H1 (cell line): ENCODE measurements around the gene TSEN2. TPM values are rescaled to one million over a fixed set of nuclear protein-coding genes. Genes with fewer than 3 reads are reported as not detected.
A peak's percentile ranks its signal among the peaks of the same experiment; 100 is the strongest.

Experiments used
- CTCF ChIA-PET: fragments of 300-600 bp; sonication (Branson Sonifier 250); formaldehyde crosslinking; loops from one replicate; lab custom pipeline; 2021; ENCODE audit not compliant: partially characterized antibody; lab: Charles Lee
- POLR2A ChIA-PET: fragments of 300-600 bp; sonication (Branson Sonifier 250); formaldehyde crosslinking; loops from one replicate; lab custom pipeline; 2021; ENCODE audit warnings: inconsistent platforms; ENCODE audit not compliant: partially characterized antibody; lab: Charles Lee
- DNase-seq, 2 experiments: peaks; one replicate each; pipeline versions ENCODE4 v3.0.0 to v3.0.0-alpha.2; 2010 to 2022; ENCODE audit warnings: low spot score in 2 of 2, low read depth in 1 of 2, mixed read lengths in 1 of 2
- FAIRE-seq: peaks from 2 replicates; lab custom pipeline; 2011; peaks lifted over from hg19 to GRCh38; lab: Jason Lieb, UNC
- H2AFZ ChIP-seq: 2 replicates; pipeline ENCODE4 v1.8.1; 2012; ENCODE audit warnings: low read length, inconsistent platforms
- H2AK5ac ChIP-seq: 2 replicates; pipeline ENCODE4 v1.6.1; 2013; ENCODE audit warnings: low read depth, low read length
- H2BK120ac ChIP-seq: replicated peaks from 2 replicates; pipeline ENCODE3; 2013; ENCODE audit warnings: low read depth, low read length, inconsistent platforms
- H2BK12ac ChIP-seq: 2 replicates; pipeline ENCODE4 v1.6.1; 2013; ENCODE audit warnings: low read depth, low read length
- H2BK15ac ChIP-seq: 2 replicates; pipeline ENCODE4 v1.6.1; 2013; ENCODE audit warnings: low read length
- H2BK20ac ChIP-seq: 2 replicates; pipeline ENCODE4 v1.6.1; 2013; ENCODE audit warnings: low read length
- H2BK5ac ChIP-seq: 2 replicates; pipeline ENCODE4 v1.6.1; 2013; ENCODE audit warnings: low read depth, low read length
- H3K14ac ChIP-seq: 2 replicates; pipeline ENCODE4 v1.6.1; 2013; ENCODE audit warnings: inconsistent platforms; ENCODE audit not compliant: insufficient read length
- H3K18ac ChIP-seq: 2 replicates; pipeline ENCODE4 v1.6.1; 2013; ENCODE audit warnings: low read length; ENCODE audit errors: extremely low read depth
- H3K23ac ChIP-seq: 2 replicates; pipeline ENCODE4 v1.6.1; 2013; ENCODE audit warnings: inconsistent platforms; ENCODE audit not compliant: insufficient read length
- H3K23me2 ChIP-seq: 2 replicates; pipeline ENCODE4 v1.6.1; 2013; ENCODE audit warnings: low read depth, low read length
- H3K27ac ChIP-seq: 2 replicates; pipeline ENCODE4 v1.6.1; 2011; ENCODE audit warnings: low read depth, low read length, inconsistent platforms
- H3K27me3 ChIP-seq, 4 experiments: replicated peaks in 1 of 4; 1 replicate in 1 of 4; 2 replicates in 3 of 4; pipeline versions ENCODE4 v1.6.1 to v1.8.1; 2011 to 2013; ENCODE audit warnings: low read length in 3 of 4, mild to moderate bottlenecking in 3 of 4, inconsistent platforms in 2 of 4, mixed read lengths in 2 of 4, moderate library complexity in 1 of 4; ENCODE audit not compliant: control insufficient read depth in 3 of 4, insufficient read depth in 3 of 4; ENCODE audit errors: extremely low read depth in 1 of 4
- H3K36me3 ChIP-seq, 4 experiments: 2 replicates each; pipeline versions ENCODE4 v1.6.1 to v1.8.1; 2011 to 2013; ENCODE audit warnings: mild to moderate bottlenecking in 4 of 4, low read length in 3 of 4, moderate library complexity in 2 of 4, control low read depth in 1 of 4, inconsistent platforms in 1 of 4; ENCODE audit not compliant: insufficient read depth in 4 of 4, control insufficient read depth in 2 of 4
- H3K4ac ChIP-seq: replicated peaks from 2 replicates; pipeline ENCODE3; 2013; ENCODE audit warnings: low read length, low read depth, mixed read lengths, inconsistent platforms; ENCODE audit not compliant: insufficient read length
- H3K4me1 ChIP-seq, 4 experiments: replicated peaks in 1 of 4; 1 replicate in 1 of 4; 2 replicates in 3 of 4; pipeline versions ENCODE4 v1.6.1 to v1.8.1; 2011 to 2013; ENCODE audit warnings: low read length in 3 of 4, inconsistent platforms in 2 of 4, mixed read lengths in 1 of 4; ENCODE audit not compliant: insufficient read depth in 4 of 4, control insufficient read depth in 3 of 4
- H3K4me2 ChIP-seq, 2 experiments: 2 replicates each; pipeline versions ENCODE4 v1.6.1 to v1.8.1; 2011 to 2013; ENCODE audit warnings: low read depth in 2 of 2, low read length in 2 of 2, control low read depth in 1 of 2, inconsistent platforms in 1 of 2, mild to moderate bottlenecking in 1 of 2; ENCODE audit not compliant: insufficient read depth in 1 of 2
- H3K4me3 ChIP-seq, 4 experiments: fragments of 200-600, 300-600 bp in 1 of 4; sonication (generic), shearing (Covaris generic), sonication (Bioruptor Twin) in 1 of 4; 2 replicates each; pipeline versions ENCODE4 v1.5.1 to v1.8.1; 2011 to 2016; ENCODE audit warnings: low read length in 4 of 4, low read depth in 3 of 4, control low read depth in 2 of 4, inconsistent platforms in 2 of 4, mild to moderate bottlenecking in 2 of 4, mixed read lengths in 1 of 4, moderate library complexity in 1 of 4; ENCODE audit not compliant: insufficient read depth in 2 of 4; ENCODE audit errors: extremely low read depth in 1 of 4
- H3K56ac ChIP-seq: replicated peaks from 2 replicates; pipeline ENCODE3; 2013; ENCODE audit warnings: low read depth, mild to moderate bottlenecking, mixed read lengths, low read length, inconsistent platforms; ENCODE audit not compliant: insufficient read length
- H3K79me1 ChIP-seq: 2 replicates; pipeline ENCODE4 v1.6.1; 2013; ENCODE audit warnings: low read depth, low read length, control low read depth
- H3K79me2 ChIP-seq, 2 experiments: 2 replicates each; pipeline versions ENCODE4 v1.6.1 to v1.8.1; 2012 to 2013; ENCODE audit warnings: low read length in 2 of 2, mild to moderate bottlenecking in 2 of 2, inconsistent platforms in 1 of 2; ENCODE audit not compliant: insufficient read depth in 2 of 2, control insufficient read depth in 1 of 2
- H3K9ac ChIP-seq, 4 experiments: replicated peaks in 1 of 4; 1 replicate in 1 of 4; 2 replicates in 3 of 4; pipeline versions ENCODE4 v1.6.1 to v1.8.1; 2011 to 2013; ENCODE audit warnings: low read depth in 3 of 4, low read length in 3 of 4, control low read depth in 2 of 4, mild to moderate bottlenecking in 2 of 4, moderate library complexity in 2 of 4, inconsistent platforms in 1 of 4; ENCODE audit errors: extremely low read depth in 1 of 4
- H3K9me3 ChIP-seq, 2 experiments: 2 replicates each; pipeline versions ENCODE4 v1.6.1 to v1.8.1; 2012 to 2013; ENCODE audit warnings: mild to moderate bottlenecking in 2 of 2, moderate library complexity in 2 of 2, control low read depth in 1 of 2, inconsistent platforms in 1 of 2, low read depth in 1 of 2, low read length in 1 of 2, mixed read lengths in 1 of 2; ENCODE audit not compliant: insufficient read depth in 2 of 2
- H4K20me1 ChIP-seq, 2 experiments: replicated peaks in 1 of 2; 2 replicates each; pipeline versions ENCODE3 to v1.8.1; 2011 to 2013; ENCODE audit warnings: inconsistent platforms in 2 of 2, low read length in 2 of 2, mild to moderate bottlenecking in 1 of 2; ENCODE audit not compliant: insufficient read depth in 2 of 2, control insufficient read depth in 1 of 2
- H4K5ac ChIP-seq: 2 replicates; pipeline ENCODE4 v1.6.1; 2013; ENCODE audit warnings: low read length, low read depth, mixed read lengths, inconsistent platforms; ENCODE audit not compliant: insufficient read length
- H4K8ac ChIP-seq: 2 replicates; pipeline ENCODE4 v1.8.0; 2013; ENCODE audit warnings: mild to moderate bottlenecking, moderate library complexity, low read length, inconsistent platforms; ENCODE audit not compliant: insufficient read depth; ENCODE audit errors: extremely low read depth
- H4K91ac ChIP-seq: replicated peaks from 2 replicates; pipeline ENCODE3; 2013; ENCODE audit warnings: low read length, mixed read lengths, inconsistent platforms; ENCODE audit not compliant: insufficient read length
- CBX8 ChIP-seq: fragments of 300-800, 300-1000 bp; sonication (generic); IDR thresholded peaks from 2 replicates; pipeline ENCODE4 v1.7.1; 2016; ENCODE audit warnings: low read depth, low read length, borderline replicate concordance
- POU5F1 ChIP-seq: IDR thresholded peaks from 2 replicates; pipeline ENCODE4 v1.6.1; 2011; ENCODE audit warnings: low read depth, mild to moderate bottlenecking, low read length, moderate library complexity
- RFX5 ChIP-seq: IDR thresholded peaks from 2 replicates; pipeline ENCODE4 v1.6.1; 2011; ENCODE audit warnings: low read depth, low read length, improper control_type of control experiment, borderline replicate concordance
- SP1 ChIP-seq: IDR thresholded peaks from 2 replicates; pipeline ENCODE4 v1.6.1; 2011; ENCODE audit warnings: low read depth, low read length
- WGBS, 2 experiments: shearing (Covaris generic) in 1 of 2; methylation state at CpG; one replicate each; pipeline versions ENCODE4 v1.1.6 to v1.1.7; 2013 to 2015; ENCODE audit warnings: low lambda C conversion rate in 2 of 2, mixed read lengths in 2 of 2, inconsistent platforms in 1 of 2, low coverage in 1 of 2, missing lambda C conversion rate in 1 of 2; ENCODE audit not compliant: insufficient replicate concordance in 2 of 2, insufficient coverage in 1 of 2, insufficient read length in 1 of 2; ENCODE audit errors: extremely low coverage in 1 of 2, missing lambda C conversion rate in 1 of 2; 5-methylcytosine and 5-hydroxymethylcytosine counted together
- polyA plus RNA-seq, 7 experiments: library from polyadenylated mRNA; depleted of rRNA in 3 of 7; stranded (reverse) in 5 of 7; unstranded in 2 of 7; fragments of >200 nt in 5 of 7; fragments of 200-250 nt in 2 of 7; gene quantifications; 1 replicate in 5 of 7; 2 replicates in 1 of 7; 4 replicates in 1 of 7; pipeline versions ENCODE4 v1.2.1 to v1.2.3, GENCODE V29; 2011 to 2013; ENCODE audit warnings: missing spikeins in 2 of 7, mixed read lengths in 2 of 7
- total RNA-seq: library from RNA; stranded (reverse); fragmentation: NEBNext Ultra II Directional; extraction: Animal tissue kit (Norgen Biotek cat#: 25700); gene quantifications from 2 replicates; pipeline ENCODE4 v1.2.1, GENCODE V29; 2021
- TF ChIP-seq, protein P1 (sequence below): IDR thresholded peaks from 2 replicates; pipeline ENCODE4 v1.6.1; 2011; ENCODE audit warnings: low read length, improper control_type of control experiment
- TF ChIP-seq, protein P2 (sequence below): IDR thresholded peaks from 2 replicates; pipeline ENCODE4 v1.6.1; 2012; ENCODE audit warnings: low read length, inconsistent platforms

The TSEN2 gene
- total and polyA plus RNA-seq, 2 of the 8 experiments (the other 6 are each of a cell fraction or from before 2014, with no cell fraction given), result 16.1 to 22.4 TPM

DNA sequence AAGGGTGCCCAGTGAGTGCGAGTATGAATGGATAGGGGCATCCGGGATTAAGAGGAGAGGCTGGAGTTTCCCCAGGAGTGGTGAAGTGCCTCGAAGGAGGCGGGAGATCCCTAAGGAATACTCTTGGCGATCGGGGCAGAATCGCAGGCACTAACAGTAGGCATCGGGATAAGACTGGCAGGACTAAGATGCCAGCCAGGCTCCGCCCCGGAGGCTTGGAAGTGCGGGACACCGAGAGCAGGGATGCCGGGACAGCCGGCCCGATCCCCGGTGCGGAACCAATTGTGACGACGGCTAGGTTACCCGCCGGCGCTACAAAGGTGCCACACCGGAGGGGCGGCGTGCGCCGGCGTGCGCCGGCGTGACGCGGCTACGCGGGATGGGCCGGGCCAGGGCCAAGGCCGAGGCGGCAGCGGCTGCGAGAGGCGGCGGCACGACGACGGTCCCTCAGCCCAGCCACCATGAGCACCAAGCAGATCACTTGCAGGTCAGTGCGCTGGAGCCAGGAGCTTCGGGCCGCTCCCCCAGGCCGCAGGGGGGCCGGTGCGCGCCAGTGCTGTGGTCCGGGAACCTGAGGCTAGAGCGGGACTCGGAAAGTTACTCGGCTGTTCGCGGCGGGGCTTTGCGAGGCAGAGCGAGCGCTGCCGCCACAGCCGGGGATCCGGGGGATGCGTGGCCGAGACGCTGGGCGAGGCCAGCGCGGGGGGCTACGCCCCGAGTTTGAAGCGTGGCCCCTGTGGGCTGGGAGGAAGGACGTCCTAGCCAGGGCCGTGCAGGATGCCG is 72.6 kb downstream of the TSEN2 start, which contains the start of gene MKRN2:
TSS of gene MKRN2 (plus strand) at position 398 of the 783 bp plus-strand sequence. CDS start at position 462, 64 bp downstream.
- H3K4me3 ChIP-seq, result peak within 1 kb of the TSS; percentile 78 to 95 (median 85)
- DNase-seq, result peak; percentile 70 to 97
- ChIA-PET POLR2A (interaction anchor here (0.8 to 3.5 kb wide), 8 partner anchors 12 to 285 kb away, joined by 3 to 21 read pairs (median 4); partner anchors contain the start of genes MKRN2OS, RAF1, RPL32 and TSEN2), CTCF (interaction anchor here (0.7 to 3.4 kb wide), 5 partner anchors 10 to 320 kb away, joined by 3 to 12 read pairs (median 3); no protein-coding TSS in a partner anchor)
- no peaks in the 10 kb centered on the region for H3K27me3 ChIP-seq
- H3K23ac ChIP-seq, result peak within 1 kb of the TSS; percentile 62
- H2AFZ ChIP-seq, result peak within 1 kb of the TSS; percentile 98
- no peak within 1 kb of the TSS for H2AK5ac ChIP-seq
- H4K91ac ChIP-seq, result no peak within 1 kb of the TSS
- peak within 1 kb of the TSS; percentile 92 for H3K18ac ChIP-seq
- no peak within 1 kb of the TSS for H2BK15ac ChIP-seq
- H3K27ac ChIP-seq, result peak within 1 kb of the TSS; percentile 92
- WGBS, 2 experiments, result 2% methylated on average over 71 of the region's 77 CpGs; no CpG with 5 or more reads in 1 of the 2 experiments
- H3K36me3 ChIP-seq, result no peaks in the 10 kb centered on the region
- H4K8ac ChIP-seq, result peak within 1 kb of the TSS; percentile 92; the same call in 1 of the 2 replicates
- peaks cover 0 to 7% (median 2%) of the 10 kb centered on the region in 4 experiments; a peak in 2 of 7 replicates for H3K4me1 ChIP-seq
- peak within 1 kb of the TSS; percentile 92 for H3K4ac ChIP-seq
- H3K23me2 ChIP-seq, result peaks cover 7% of the 10 kb centered on the region
- no peaks in the 10 kb centered on the region for H3K9me3 ChIP-seq
- H3K79me2 ChIP-seq, result peaks cover 18 to 46% of the 10 kb centered on the region in 2 experiments
- H3K79me1 ChIP-seq, result peaks cover 6% of the 10 kb centered on the region; the same call in 1 of the 2 replicates
- H2BK20ac ChIP-seq, result no peak within 1 kb of the TSS
- peak within 1 kb of the TSS; percentile 72; the same call in 1 of the 2 replicates for H2BK5ac ChIP-seq
- H2BK120ac ChIP-seq, result no peak within 1 kb of the TSS
- no peak for FAIRE-seq
- H3K9ac ChIP-seq, result peak within 1 kb of the TSS; percentile 64 to 93 (median 90)
- peak within 1 kb of the TSS; percentile 73 for H3K56ac ChIP-seq
- H4K5ac ChIP-seq, result peak within 1 kb of the TSS; percentile 95
- H4K20me1 ChIP-seq, result peaks cover 4 to 18% of the 10 kb centered on the region in 2 experiments
- H3K4me2 ChIP-seq, result peak within 1 kb of the TSS; percentile 75 to 84
- no peak within 1 kb of the TSS for H2BK12ac ChIP-seq
- H3K14ac ChIP-seq, result no peak within 1 kb of the TSS
- TF ChIP-seq RFX5, result no peak; the same call in 1 of the 2 replicates
- no peak for TF ChIP-seq POU5F1
- TF ChIP-seq, protein P1, sequence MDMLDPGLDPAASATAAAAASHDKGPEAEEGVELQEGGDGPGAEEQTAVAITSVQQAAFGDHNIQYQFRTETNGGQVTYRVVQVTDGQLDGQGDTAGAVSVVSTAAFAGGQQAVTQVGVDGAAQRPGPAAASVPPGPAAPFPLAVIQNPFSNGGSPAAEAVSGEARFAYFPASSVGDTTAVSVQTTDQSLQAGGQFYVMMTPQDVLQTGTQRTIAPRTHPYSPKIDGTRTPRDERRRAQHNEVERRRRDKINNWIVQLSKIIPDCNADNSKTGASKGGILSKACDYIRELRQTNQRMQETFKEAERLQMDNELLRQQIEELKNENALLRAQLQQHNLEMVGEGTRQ, result no peak
- TF ChIP-seq CBX8, result no peak
- peak; percentile 68 for TF ChIP-seq SP1
- TF ChIP-seq, protein P2, sequence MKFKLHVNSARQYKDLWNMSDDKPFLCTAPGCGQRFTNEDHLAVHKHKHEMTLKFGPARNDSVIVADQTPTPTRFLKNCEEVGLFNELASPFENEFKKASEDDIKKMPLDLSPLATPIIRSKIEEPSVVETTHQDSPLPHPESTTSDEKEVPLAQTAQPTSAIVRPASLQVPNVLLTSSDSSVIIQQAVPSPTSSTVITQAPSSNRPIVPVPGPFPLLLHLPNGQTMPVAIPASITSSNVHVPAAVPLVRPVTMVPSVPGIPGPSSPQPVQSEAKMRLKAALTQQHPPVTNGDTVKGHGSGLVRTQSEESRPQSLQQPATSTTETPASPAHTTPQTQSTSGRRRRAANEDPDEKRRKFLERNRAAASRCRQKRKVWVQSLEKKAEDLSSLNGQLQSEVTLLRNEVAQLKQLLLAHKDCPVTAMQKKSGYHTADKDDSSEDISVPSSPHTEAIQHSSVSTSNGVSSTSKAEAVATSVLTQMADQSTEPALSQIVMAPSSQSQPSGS, result peak; percentile 76; the same call in 1 of the 2 replicates
